Psoas muscle (tissue), 8 donors: ENCODE results near the gene NEDD4. TPM values are rescaled to one million over a fixed set of nuclear protein-coding genes. Genes with fewer than 3 reads are reported as not detected.
A peak's percentile ranks its signal among the peaks of the same experiment; 100 is the strongest.

Experiments used
- ATAC-seq, 4 donors: fragments of 200-7000 bp; cut with Tn5 transposase; one replicate each; pipeline ENCODE4 v1.9.1; 2020; ENCODE audit warnings: moderate library complexity in 3 of 4, mild to moderate bottlenecking in 2 of 4
- DNase-seq, 2 donors: peaks; one replicate each; pipeline ENCODE4 v3.0.0-alpha.2; 2020
- H3K27ac ChIP-seq: fragments of 200-600 bp; one replicate; pipeline ENCODE4 v1.8.0; 2022
- H3K27me3 ChIP-seq, 3 donors: fragments of 200-600 bp in 1 of 3; one replicate each; pipeline versions ENCODE4 v1.6.1 to v1.8.0; 2013 to 2022; ENCODE audit warnings: low read length in 2 of 3, mild to moderate bottlenecking in 2 of 3, moderate library complexity in 1 of 3; ENCODE audit not compliant: insufficient read depth in 3 of 3
- H3K36me3 ChIP-seq, 2 donors: fragments of 200-600 bp in 1 of 2; one replicate each; pipeline versions ENCODE4 v1.6.1 to v1.8.0; 2013 to 2022; ENCODE audit warnings: low read depth in 1 of 2, mild to moderate bottlenecking in 1 of 2, moderate library complexity in 1 of 2; ENCODE audit not compliant: insufficient read depth in 1 of 2
- H3K4me1 ChIP-seq: fragments of 200-600 bp; one replicate; pipeline ENCODE4 v1.8.0; 2022
- H3K4me3 ChIP-seq: fragments of 200-600 bp; one replicate; pipeline ENCODE4 v1.8.0; 2022; ENCODE audit warnings: mild to moderate bottlenecking
- H3K9me3 ChIP-seq: fragments of 200-600 bp; one replicate; pipeline ENCODE4 v1.8.0; 2022
- CTCF ChIP-seq: fragments of 200-600 bp; IDR thresholded peaks from one replicate; pipeline ENCODE4 v1.8.0; 2022; ENCODE audit warnings: antibody characterized with exemption
- WGBS, 3 donors: extraction: QIAGEN DNeasy Blood & Tissue Kit; methylation state at CpG; one replicate each; pipeline versions ENCODE4 v1.1.6 to v1.1.7; 2013; 5-methylcytosine and 5-hydroxymethylcytosine counted together
- intact Hi-C, 2 donors: fragments of 100-400 bp; cut with DNase I; formaldehyde crosslinking; loops; one replicate each; pipeline versions ENCODE4 v1.11.0 to v1.14.2; 2022
- polyA plus RNA-seq, 3 donors: library from polyadenylated mRNA; stranded (reverse); fragments of 200-250 nt; gene quantifications; one replicate each; pipeline ENCODE4 v1.2.3, GENCODE V29; 2013
- total RNA-seq, 4 donors: library from RNA; stranded (reverse); fragmentation: NEBNext Ultra II Directional in 2 of 4; extraction: Animal tissue kit (Norgen Biotek cat#: 25700) in 2 of 4; gene quantifications; one replicate each; pipeline versions ENCODE4 v1.2.1 to v1.2.4, GENCODE V29; 2021 to 2023
- donor health status: healthy with polysubstance abuse.
- donor health status: DM: no; HTN: no; CAD: no; lungs with moderate emphysema.
- donor health status: Bipolar disorder and iron deficiency.
- donor health status: healthy.
- donor health status: DM: yes; HTN: yes; CAD: no.
- donor health status: DM: no; HTN: no; CAD: no.
- donor health status: DM: no; HTN: no; CAD: no.
- donor health status: DM: yes; HTN: yes; CAD: no.

Gene NEDD4
- total and polyA plus RNA-seq, 7 donors: 36.2 to 145 (median 94.5) TPM

GRCh38 chr15:55861115-55861514 lies 132.3 kb downstream of the NEDD4 start:
- no peak for DNase-seq
- no peaks in the 10 kb centered on the region for H3K9me3 ChIP-seq
- intact Hi-C loops: no loop called here
- no peak overlapping the region for H3K27ac ChIP-seq
- no peak overlapping the region for H3K4me3 ChIP-seq
- no peak for ATAC-seq
- H3K4me1 ChIP-seq: peaks cover 10% of the 10 kb centered on the region
- TF ChIP-seq CTCF: no peak
- no peaks in the 10 kb centered on the region for H3K27me3 ChIP-seq
- peaks cover 8 to 68% of the 10 kb centered on the region in 2 donors for H3K36me3 ChIP-seq
- WGBS, 3 donors: 99% methylated on average over 2 of the region's 2 CpGs

- no peak for TF ChIP-seq CTCF
- Histone ChIP-seq H3K4me1 (peaks cover 5% of the 10 kb centered on the region), H3K9me3 (no peaks in the 10 kb centered on the region), H3K4me3 (no peak overlapping the region), H3K27me3 (no peaks in the 10 kb centered on the region), H3K27ac (no peak overlapping the region), H3K36me3 (peaks cover 8 to 75% of the 10 kb centered on the region in 2 donors)
- DNase-seq: no peak
- WGBS, 3 donors: 78 to 81% (median 80%) methylated on average over 6 of the region's 6 CpGs
- intact Hi-C loops: no loop called here
- ATAC-seq: no peak
These were observed 132.9 kb downstream of the NEDD4 start for GRCh38 chr15:55860468-55860867.

GRCh38 chr15:55859681-55860080 lies 133.7 kb downstream of the NEDD4 start:
- TF ChIP-seq CTCF: no peak
- intact Hi-C loops: loop anchor here in 1 of 2 donors (5.0 kb wide), 1 partner anchor 38 kb away; no protein-coding TSS in a partner anchor
- 50 to 86% (median 52%) methylated on average over 1 of the region's 1 CpG for WGBS, 3 donors

GRCh38 chr15:55858661-55859060 lies 134.8 kb downstream of the NEDD4 start:
- WGBS, 3 donors: 71 to 77% (median 71%) methylated on average over 4 of the region's 4 CpGs
- ATAC-seq (no peak), DNase-seq (no peak)
- H3K4me1 ChIP-seq: peaks cover 5% of the 10 kb centered on the region
- H3K4me3 ChIP-seq: no peak overlapping the region
- no peak overlapping the region for H3K27ac ChIP-seq
- H3K36me3 ChIP-seq: peaks cover 12 to 93% of the 10 kb centered on the region in 2 donors
- no peak for TF ChIP-seq CTCF
- intact Hi-C loops: loop anchor here in 1 of 2 donors (5.0 kb wide), 1 partner anchor 39 kb away; no protein-coding TSS in a partner anchor
- H3K9me3 ChIP-seq: no peaks in the 10 kb centered on the region
- no peaks in the 10 kb centered on the region for H3K27me3 ChIP-seq

More at GRCh38 chr15:55859681-55860080, 133.7 kb downstream of the NEDD4 start:
- Histone ChIP-seq H3K4me1 (peaks cover 5% of the 10 kb centered on the region), H3K9me3 (no peaks in the 10 kb centered on the region), H3K4me3 (no peak overlapping the region), H3K36me3 (peaks cover 12 to 83% of the 10 kb centered on the region in 2 donors), H3K27me3 (no peaks in the 10 kb centered on the region), H3K27ac (peak overlapping the region; percentile 14)
- ATAC-seq: peak in 3 of 4 donors; percentile 27 to 40 (median 38)
- DNase-seq: no peak
